Measurements from ENCODE around the gene DCAF17. TPM values are rescaled to one million over a fixed set of nuclear protein-coding genes. Genes with fewer than 3 reads are reported as not detected.
"Not testable (repeated sequence)": the region's sequence is repeated elsewhere in the genome, so short reads cannot be mapped to it uniquely, and the experiment has no call there.

Gene DCAF17
- total RNA-seq, 2 experiments from 2014 or later: 25.9 to 40.9 TPM

DNA sequence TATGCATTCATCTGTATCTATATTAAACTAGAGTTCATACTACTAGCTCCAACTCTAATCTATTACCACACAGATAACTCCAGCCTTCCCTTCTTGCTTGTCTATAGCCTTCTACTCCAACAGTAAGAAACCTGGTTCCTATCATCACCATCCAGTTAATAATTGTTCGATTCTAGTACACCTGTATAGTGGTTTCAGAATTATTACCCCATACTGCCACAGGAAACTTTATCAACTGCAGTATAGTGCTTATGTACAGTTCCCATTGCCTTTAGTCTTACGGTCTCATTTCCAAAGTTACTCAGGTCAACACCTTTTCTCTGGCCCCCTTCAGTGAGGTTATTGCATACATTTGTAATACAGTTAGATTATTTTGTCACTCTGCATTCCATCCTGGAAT lies 14.7 kb upstream of the DCAF17 start:
- no peak overlapping the region for H3K4me2 ChIP-seq (ENCODE audit: low read length)
- BruUV-seq (replicated peaks): no TSS peak
- no peaks in the 10 kb centered on the region for H3K9me2 ChIP-seq (ENCODE audit: insufficient read depth, low read length)
- no peak overlapping the region for H3K27ac ChIP-seq (ENCODE audit: low read depth, low read length, poor library complexity, severe bottlenecking)
- H3K4me1 ChIP-seq (ENCODE audit: insufficient read depth, low read length, poor library complexity, severe bottlenecking): peaks cover 23% of the 10 kb centered on the region
- no peak for TF ChIP-seq CTCF (conservative IDR thresholded peaks at IDR 0.05; ENCODE audit: low read length)
- TF ChIP-seq EZH2phosphoT487 (IDR thresholded peaks at IDR 0.05; ENCODE audit: borderline replicate concordance, low read depth, low read length): no peak
- DNase-seq (ENCODE audit: low spot score): no peak
- no peak overlapping the region for H3K4me3 ChIP-seq (ENCODE audit: low read depth, low read length, poor library complexity, severe bottlenecking)
- CTCF ChIA-PET (ENCODE audit: unreplicated experiment): no interaction called here
- peaks cover 40% of the 10 kb centered on the region for H3K9me3 ChIP-seq (ENCODE audit: low read length)
- POLR2A ChIA-PET: interaction anchor here (1.3 to 1.4 kb wide), 3 partner anchors 103 to 265 kb away, joined by 3 to 4 read pairs (median 3); no protein-coding TSS in a partner anchor
- intact Hi-C loops (cut with micrococcal nuclease; ENCODE audit: unreplicated experiment): no loop called here
- peaks cover 47% of the 10 kb centered on the region for H3K36me3 ChIP-seq (ENCODE audit: insufficient read depth, low read length)
- no peak overlapping the region for H2AFZ ChIP-seq (ENCODE audit: low read length)
- H4K20me1 ChIP-seq (ENCODE audit: insufficient read depth, low read length): no peaks in the 10 kb centered on the region
- H3K79me2 ChIP-seq (ENCODE audit: insufficient read depth, low read depth, low read length): peaks cover 20% of the 10 kb centered on the region; the same call in 1 of the 2 replicates

DNA sequence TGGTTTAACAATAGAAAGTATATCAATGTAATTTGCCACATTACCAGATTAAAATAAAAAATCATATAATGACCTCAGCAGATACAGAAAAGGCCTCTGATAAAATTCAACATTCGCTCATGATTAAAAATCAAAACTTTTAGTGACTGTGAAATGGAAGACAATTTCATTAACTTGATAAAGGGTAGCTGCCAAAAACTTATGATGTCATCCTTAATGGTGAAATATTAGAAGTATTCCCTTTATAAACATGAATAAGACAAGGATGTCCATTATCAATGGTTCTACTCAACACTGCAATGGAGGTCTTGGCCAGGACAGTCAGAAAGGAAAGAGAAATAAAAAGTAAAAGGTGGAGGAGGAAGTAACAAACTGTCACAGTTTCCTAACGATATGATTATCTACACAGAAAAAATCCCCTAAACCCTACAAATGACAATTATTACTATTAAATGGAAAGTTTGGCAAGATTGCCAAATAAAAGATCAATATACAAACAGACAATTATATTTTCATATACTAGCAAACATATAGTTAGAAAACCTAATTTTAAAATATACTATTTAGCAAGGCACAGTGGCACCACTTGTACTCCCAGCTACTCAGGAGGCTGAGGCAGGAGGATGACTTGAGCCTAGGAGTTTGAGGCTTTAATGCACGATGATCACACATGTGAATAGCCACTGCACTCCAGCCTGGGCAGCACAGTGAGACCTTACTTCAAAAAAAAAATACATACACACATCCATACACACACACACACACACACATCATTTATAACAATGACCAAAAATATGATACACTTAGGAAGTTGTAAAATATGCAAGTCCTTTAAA lies 13.1 kb upstream of the DCAF17 start:
- BruUV-seq (replicated peaks): no TSS peak
- no peak overlapping the region for H3K27ac ChIP-seq (ENCODE audit: low read depth, low read length, poor library complexity, severe bottlenecking)
- intact Hi-C loops (cut with micrococcal nuclease; ENCODE audit: unreplicated experiment): no loop called here
- peaks cover 53% of the 10 kb centered on the region for H3K9me3 ChIP-seq (ENCODE audit: low read length)
- no peaks in the 10 kb centered on the region for H3K9me2 ChIP-seq (ENCODE audit: insufficient read depth, low read length)
- TF ChIP-seq EZH2phosphoT487 (IDR thresholded peaks at IDR 0.05; ENCODE audit: borderline replicate concordance, low read depth, low read length) (no peak), CTCF (conservative IDR thresholded peaks at IDR 0.05; ENCODE audit: low read length) (no peak)
- H3K79me2 ChIP-seq (ENCODE audit: insufficient read depth, low read depth, low read length): peaks cover 17% of the 10 kb centered on the region; the same call in 1 of the 2 replicates
- peaks cover 62% of the 10 kb centered on the region for H3K36me3 ChIP-seq (ENCODE audit: insufficient read depth, low read length)
- ChIA-PET CTCF (ENCODE audit: unreplicated experiment) (no interaction called here), POLR2A (no interaction called here)
- no peak overlapping the region for H3K4me2 ChIP-seq (ENCODE audit: low read length)
- H3K4me3 ChIP-seq (ENCODE audit: low read depth, low read length, poor library complexity, severe bottlenecking): no peak overlapping the region
- no peak for DNase-seq (ENCODE audit: low spot score)
- no peak overlapping the region for H2AFZ ChIP-seq (ENCODE audit: low read length)
- peaks cover 14% of the 10 kb centered on the region for H3K4me1 ChIP-seq (ENCODE audit: insufficient read depth, low read length, poor library complexity, severe bottlenecking)
- H4K20me1 ChIP-seq (ENCODE audit: insufficient read depth, low read length): no peaks in the 10 kb centered on the region

DNA sequence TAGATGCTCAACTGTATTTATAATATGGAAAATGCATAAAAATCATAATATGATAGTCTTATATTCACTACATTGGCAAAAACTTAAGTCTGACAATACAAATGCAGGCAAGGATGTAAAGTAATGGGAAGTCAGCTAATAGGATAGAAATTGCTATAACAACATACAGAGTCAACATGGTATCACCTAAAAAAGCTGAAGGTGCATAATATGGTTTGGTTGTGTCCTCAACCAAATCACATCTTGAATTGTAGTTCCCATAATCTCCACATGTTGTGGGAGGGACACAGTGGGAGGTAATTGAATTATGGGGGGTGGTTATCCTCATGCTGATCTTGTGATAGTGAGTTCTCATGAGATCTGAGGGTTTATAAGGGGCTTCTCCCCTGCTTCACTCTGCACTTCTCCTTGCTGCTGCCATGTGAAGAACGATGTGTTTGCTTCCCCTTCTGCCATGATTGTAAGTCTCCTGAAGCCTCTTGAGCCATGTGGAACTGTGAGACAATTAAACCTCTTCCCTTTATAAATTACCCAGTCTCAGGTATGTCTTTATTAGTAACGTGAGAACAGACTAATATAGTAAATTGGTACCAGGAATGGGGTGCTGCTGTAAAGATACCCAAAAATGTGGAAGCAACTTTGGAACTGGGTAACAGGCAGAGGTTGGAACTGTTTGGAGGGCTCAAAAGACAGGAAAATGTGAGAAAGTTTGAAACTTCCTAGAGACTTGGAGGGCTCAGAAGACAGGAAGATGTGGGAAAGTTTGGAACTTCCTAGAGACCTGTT lies 11.1 kb upstream of the DCAF17 start:
- H3K27ac ChIP-seq (ENCODE audit: low read depth, low read length, poor library complexity, severe bottlenecking); H3K9me2 ChIP-seq (ENCODE audit: insufficient read depth, low read length); H4K20me1 ChIP-seq (ENCODE audit: insufficient read depth, low read length); POLR2A ChIA-PET; H3K4me3 ChIP-seq (ENCODE audit: low read depth, low read length, poor library complexity, severe bottlenecking); DNase-seq (ENCODE audit: low spot score); H3K4me2 ChIP-seq (ENCODE audit: low read length); CTCF ChIA-PET (ENCODE audit: unreplicated experiment); H3K79me2 ChIP-seq (ENCODE audit: insufficient read depth, low read depth, low read length); H3K4me1 ChIP-seq (ENCODE audit: insufficient read depth, low read length, poor library complexity, severe bottlenecking); intact Hi-C loops (cut with micrococcal nuclease; ENCODE audit: unreplicated experiment); BruUV-seq (replicated peaks); H2AFZ ChIP-seq (ENCODE audit: low read length): not testable (repeated sequence)
- Histone ChIP-seq H3K36me3 (ENCODE audit: insufficient read depth, low read length) (peaks cover 75% of the 10 kb centered on the region), H3K9me3 (ENCODE audit: low read length) (peaks cover 66% of the 10 kb centered on the region)
